ENCODE results near the gene FAM200A.
"Not testable (repeated sequence)": the region's sequence is repeated elsewhere in the genome, so short reads cannot be mapped to it uniquely, and the experiment has no call there.

FAM200A gene

DNA sequence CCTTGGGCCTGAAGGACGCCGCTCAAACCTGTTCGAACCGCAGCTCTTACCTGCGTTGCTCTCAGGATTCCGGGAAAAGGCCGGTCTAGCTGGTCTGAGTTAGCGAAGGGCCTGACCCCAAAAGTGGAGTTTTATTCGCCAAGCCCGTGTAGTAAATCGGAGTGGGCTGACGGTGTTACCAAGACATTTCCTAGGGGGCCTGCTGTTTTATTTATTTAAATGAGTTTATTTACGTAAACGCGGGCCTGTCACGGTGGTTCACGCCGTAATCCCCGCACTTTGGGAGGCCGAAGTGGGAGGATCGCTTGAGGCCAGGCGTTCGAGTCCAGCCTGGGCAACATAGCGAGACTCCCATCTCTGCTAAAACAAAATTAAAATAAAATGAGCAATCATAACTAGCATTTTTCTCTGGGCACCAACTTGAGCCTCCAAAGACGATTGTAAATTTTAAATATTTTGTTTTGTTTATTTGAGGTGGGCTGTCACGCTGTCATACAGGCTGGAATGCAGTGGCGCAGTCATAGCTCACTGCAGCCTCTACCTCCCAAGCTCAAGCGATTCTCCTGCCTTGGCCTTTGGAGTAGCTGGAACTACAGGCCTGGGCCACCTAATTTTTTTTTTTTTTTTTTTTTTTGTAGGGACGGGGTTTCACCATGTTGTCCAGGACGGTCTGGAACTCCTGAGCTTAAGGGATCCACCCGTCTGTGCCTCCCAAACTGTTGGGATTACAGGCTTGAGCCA, 7.4 kb upstream of the FAM200A start:
- in situ Hi-C loops (cut with MboI; ENCODE audit: low sequenced_read_pairs) = no loop called here

DNA sequence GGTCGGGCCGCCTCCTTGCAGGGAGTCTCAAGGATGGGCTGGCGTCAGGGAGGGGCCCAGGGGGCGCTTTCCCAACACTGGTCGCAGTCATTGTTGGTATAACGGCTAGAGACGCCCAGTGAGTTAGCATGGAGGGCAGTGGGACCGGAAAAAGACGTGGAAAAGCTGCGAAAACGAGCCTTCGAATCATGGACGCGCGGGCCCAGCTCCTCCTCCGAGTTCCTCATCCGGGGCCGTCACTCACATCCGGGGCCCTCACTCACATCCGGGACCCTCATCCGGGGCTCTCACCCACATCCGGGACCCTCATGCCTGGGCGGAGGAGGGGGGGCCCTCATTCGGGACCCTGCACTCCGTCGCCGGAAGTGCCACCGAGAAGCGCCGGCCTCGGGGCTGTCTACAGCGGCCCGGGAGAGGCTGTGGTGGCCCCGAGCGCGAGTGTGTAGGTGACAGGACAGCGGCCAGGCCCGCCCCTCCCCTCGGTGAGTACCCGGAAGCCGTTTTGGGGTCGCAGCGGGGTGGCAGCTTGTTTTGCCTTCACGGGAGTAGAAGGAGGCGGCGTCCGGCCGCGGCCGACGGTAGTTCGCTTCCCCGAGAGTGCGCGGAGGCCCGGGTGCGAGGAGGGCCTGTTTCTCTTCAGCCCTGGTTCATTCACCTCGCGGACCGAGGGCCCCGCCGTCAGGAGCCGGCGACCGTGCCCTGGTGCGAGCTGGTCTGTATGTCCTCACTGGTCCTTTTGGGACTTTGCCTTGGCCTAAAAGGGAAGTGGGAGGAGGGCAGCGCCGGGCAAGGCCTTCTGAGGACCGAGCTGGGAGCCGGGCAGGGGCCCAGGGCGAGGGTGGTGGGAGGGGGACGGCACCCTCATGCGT, 6.6 kb upstream of the FAM200A start, which contains the start of gene ZNF655:
Gene ZNF655 (plus strand): TSS at position 337 of the 869 bp plus-strand sequence. CDS start 1,918 bp downstream, outside the sequence.
- in situ Hi-C loops (cut with MboI; ENCODE audit: low sequenced_read_pairs) = no loop called here

DNA sequence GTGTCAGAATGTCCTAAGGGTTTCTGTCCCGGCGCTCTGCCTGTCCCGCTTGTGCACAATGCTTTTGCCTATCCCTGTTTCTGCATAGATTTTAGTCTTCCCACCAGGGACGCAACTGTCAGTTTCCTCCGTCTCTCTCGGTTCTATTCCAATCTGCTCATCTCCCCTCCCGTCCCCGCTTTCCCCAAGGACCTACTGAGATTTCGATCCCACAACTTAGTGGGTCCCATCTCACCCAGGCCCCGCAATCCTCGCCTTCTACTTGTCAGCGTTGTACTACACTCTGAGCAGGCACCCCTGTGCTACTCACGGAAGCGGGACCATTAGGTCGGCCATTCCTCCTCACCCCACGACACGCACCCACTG, 6.0 kb upstream of the FAM200A start:
- in situ Hi-C loops (cut with MboI; ENCODE audit: low sequenced_read_pairs) = no loop called here

GRCh38 chr7:99557196-99557607, 5.3 kb upstream of the FAM200A start:
- in situ Hi-C loops (cut with MboI; ENCODE audit: low sequenced_read_pairs) = no loop called here

GRCh38 chr7:99554939-99555338, 3.0 kb upstream of the FAM200A start:
- in situ Hi-C loops (cut with MboI; ENCODE audit: low sequenced_read_pairs) = no loop called here

DNA sequence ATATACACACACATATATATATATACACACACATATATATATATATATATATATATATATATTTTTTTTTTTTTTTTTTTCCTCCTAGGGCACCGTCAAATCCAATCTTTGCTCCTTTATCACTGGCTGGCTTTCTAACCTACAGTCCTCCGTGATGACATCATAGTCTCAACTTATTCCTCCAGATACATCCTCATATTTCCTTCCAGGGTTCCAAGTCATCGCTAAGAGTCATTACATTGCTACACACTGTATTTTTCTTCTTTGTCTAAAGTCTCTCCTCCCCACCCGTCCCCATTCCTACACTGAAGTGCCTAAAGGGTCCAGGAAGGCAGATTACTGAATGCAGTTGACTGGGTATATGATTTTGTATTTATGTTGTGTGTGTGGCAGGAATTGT, 1.1 kb upstream of the FAM200A start:
- in situ Hi-C loops (cut with MboI; ENCODE audit: low sequenced_read_pairs) = no loop called here

DNA sequence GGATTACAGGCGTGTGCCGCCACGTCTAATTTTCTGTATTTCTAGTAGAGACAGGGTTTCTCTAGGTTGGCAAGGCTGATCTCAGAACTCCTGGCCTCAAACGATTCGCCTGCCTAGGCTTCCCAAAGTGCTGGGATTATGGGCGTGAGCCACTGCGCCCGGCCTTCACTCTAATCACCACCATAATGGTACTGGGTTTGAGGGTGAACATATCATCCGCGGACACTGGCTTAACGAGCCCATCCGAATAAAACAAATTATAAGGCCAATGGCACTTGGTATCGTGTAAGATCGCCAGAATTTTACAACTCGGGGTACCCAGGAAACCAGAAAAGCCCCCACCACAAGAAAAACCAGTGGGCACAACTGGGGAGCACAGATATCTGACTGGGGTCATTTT, 580 bp downstream of the FAM200A start:
- in situ Hi-C loops (cut with MboI; ENCODE audit: low sequenced_read_pairs) = no loop called here

DNA sequence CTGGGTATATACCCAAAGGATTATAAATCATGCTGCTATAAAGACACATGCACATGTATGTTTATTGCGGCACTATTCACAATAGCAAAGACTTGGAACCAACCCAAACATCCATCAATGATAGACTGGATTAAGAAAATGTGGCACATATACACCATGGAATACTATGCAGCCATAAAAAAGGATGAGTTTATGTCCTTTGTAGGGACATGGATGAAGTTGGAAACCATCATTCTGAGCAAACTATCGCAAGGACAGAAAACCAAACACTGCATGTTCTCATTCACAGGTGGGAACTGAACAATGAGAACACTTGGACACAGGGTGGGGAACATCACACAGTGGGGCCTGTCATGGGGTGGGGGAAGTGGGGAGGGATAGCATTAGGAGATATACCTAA, 2.4 kb downstream of the FAM200A start:
- in situ Hi-C loops (cut with MboI; ENCODE audit: low sequenced_read_pairs) = not testable (repeated sequence)

DNA sequence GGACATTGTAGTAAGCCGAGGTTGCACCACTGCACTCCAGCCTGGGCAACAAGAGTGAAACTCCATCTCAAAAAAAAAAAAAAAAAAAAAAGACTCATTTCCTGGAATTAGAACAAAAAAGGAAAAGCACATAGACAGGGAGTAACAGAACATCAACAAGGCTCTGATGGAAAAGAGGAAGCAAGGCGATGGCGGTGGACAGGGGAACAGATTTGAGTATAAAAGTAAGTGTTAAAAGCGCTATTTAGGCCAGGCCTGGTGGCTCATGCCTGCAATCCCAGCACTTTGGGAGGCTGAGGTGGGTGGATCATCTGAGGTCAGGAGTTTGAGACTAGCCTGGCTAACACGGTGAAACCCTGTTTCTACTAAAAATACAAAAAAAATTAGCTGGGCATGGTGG, 6.6 kb downstream of the FAM200A start:
- in situ Hi-C loops (cut with MboI; ENCODE audit: low sequenced_read_pairs) = not testable (repeated sequence)

GRCh38 chr7:99543916-99544315, 8.0 kb downstream of the FAM200A start:
- in situ Hi-C loops (cut with MboI; ENCODE audit: low sequenced_read_pairs) = no loop called here

DNA sequence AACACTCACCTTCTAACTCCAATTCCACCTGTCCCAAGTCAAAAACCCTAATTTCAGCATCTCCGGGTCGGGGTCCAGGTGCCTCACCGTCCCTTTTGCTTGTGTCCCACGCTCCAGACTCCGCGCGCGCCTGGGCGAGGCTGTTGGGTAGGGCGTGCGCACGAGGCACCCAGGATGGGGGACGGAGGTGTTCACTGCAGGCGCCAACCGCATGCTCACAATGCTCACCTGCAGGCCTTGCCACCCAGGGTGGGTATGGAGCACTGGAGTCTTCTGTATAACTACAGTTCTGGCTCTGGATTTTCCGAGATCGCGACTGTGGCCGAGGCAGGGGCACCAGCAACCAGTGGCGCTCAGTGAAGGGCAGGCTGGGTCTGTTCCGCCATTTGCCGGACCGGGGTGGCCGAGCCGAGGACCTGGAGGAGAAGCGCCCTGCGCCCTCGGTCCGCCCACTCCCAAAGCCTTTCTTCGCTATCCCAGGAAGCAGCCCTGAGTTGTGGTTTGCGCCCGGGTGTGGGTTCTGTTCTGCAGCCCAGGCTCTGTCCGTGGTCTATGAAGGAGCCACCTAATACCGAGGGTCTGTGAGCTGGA, 8.7 kb downstream of the FAM200A start:
- in situ Hi-C loops (cut with MboI; ENCODE audit: low sequenced_read_pairs) = no loop called here

DNA sequence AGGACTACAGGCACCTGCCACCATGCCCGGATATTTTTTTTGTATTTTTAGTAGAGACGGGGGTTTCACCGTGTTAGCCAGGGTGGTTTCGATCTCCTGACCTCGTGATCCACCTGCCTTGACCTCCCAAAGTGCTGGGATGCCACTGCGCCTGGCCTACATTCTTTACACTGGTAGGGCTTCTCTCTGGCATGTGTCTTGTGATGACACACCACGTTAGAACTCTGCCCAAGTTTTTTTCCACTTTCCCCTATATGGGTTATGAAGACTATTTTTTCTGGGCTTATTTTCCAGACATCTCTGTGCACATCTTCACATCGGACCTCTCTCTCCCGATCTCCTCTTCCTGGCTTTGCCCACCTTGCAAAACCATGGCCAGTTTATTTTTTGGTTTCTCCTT, 10.7 kb downstream of the FAM200A start:
- in situ Hi-C loops (cut with MboI; ENCODE audit: low sequenced_read_pairs) = no loop called here

- in situ Hi-C loops (cut with MboI; ENCODE audit: low sequenced_read_pairs) = no loop called here
These were observed 11.4 kb downstream of the FAM200A start for GRCh38 chr7:99540542-99540941.

GRCh38 chr7:99539213-99539811, 12.6 kb downstream of the FAM200A start:
- in situ Hi-C loops (cut with MboI; ENCODE audit: low sequenced_read_pairs) = no loop called here

GRCh38 chr7:99535667-99536066, 16.2 kb downstream of the FAM200A start:
- in situ Hi-C loops (cut with MboI; ENCODE audit: low sequenced_read_pairs) = no loop called here

DNA sequence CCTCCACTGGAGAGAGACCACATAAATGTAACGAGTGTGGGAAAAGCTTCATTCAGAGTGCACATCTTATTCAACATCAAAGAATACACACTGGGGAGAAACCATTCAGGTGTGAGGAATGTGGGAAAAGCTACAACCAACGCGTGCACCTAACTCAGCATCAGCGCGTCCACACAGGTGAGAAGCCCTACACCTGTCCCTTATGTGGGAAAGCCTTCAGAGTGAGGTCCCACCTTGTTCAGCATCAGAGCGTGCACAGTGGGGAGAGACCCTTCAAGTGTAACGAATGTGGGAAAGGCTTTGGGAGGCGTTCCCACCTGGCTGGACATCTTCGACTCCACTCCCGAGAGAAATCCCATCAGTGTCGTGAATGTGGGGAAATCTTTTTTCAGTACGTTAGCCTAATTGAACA, 20.6 kb downstream of the FAM200A start:
- in situ Hi-C loops (cut with MboI; ENCODE audit: low sequenced_read_pairs) = no loop called here

GRCh38 chr7:99525713-99526440, 26.0 kb downstream of the FAM200A start:
- in situ Hi-C loops (cut with MboI; ENCODE audit: low sequenced_read_pairs) = no loop called here

GRCh38 chr7:99521399-99521798, 30.5 kb downstream of the FAM200A start:
- in situ Hi-C loops (cut with MboI; ENCODE audit: low sequenced_read_pairs) = no loop called here

DNA sequence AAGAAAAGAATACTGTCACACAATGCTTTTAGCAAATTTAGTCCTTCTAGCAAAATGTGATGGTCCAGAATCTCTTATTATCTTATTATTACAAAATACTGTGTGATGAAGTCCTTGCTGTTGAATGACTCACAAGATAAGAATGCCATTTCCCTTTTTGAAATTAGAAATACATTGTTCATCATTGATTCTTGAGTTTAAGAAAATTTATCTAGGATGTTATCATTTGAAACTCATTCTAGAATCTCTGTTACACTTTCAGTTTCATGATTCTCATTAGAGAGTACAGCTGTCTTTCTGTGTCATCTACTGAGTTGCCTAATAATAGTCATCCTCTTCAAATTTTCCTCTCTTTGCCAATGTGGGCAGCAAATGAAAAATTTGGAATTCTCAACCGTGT, 37.9 kb downstream of the FAM200A start:
- in situ Hi-C loops (cut with MboI; ENCODE audit: low sequenced_read_pairs) = no loop called here

- in situ Hi-C loops (cut with MboI; ENCODE audit: low sequenced_read_pairs) = no loop called here
These were observed 46.6 kb downstream of the FAM200A start for GRCh38 chr7:99505324-99505662.

All from HL-60/S4 treated with phorbol 12-myristate 13-acetate at 8.2 ng/mL for 4 days and 3 days (cell line).